Type B pancreatic cell (in vitro differentiated cells): ENCODE data around the gene FBXO33. TPM values are rescaled to one million over a fixed set of nuclear protein-coding genes. Genes with fewer than 3 reads are reported as not detected.
A peak's percentile ranks its signal among the peaks of the same experiment; 100 is the strongest.

ENCODE experiments used
- DNase-seq: peaks from one replicate; pipeline ENCODE4 v3.0.0; 2021; ENCODE audit warnings: mixed read lengths; ENCODE audit not compliant: unreplicated experiment; ENCODE audit errors: extremely low spot score
- H3K27ac Mint-ChIP-seq: 2 replicates; pipeline ENCODE4 v1.8.0; 2021; ENCODE audit warnings: mild to moderate bottlenecking, mixed read lengths
- H3K27me3 Mint-ChIP-seq: 2 replicates; pipeline ENCODE4 v1.8.0; 2021; ENCODE audit warnings: mixed read lengths
- H3K36me3 Mint-ChIP-seq: 2 replicates; pipeline ENCODE4 v1.8.0; 2021; ENCODE audit warnings: mixed read lengths
- H3K4me1 Mint-ChIP-seq: one replicate; pipeline ENCODE4 v1.8.0; 2021; ENCODE audit warnings: mixed read lengths; ENCODE audit not compliant: unreplicated experiment
- H3K4me3 Mint-ChIP-seq: 2 replicates; pipeline ENCODE4 v1.8.0; 2021; ENCODE audit warnings: mild to moderate bottlenecking, mixed read lengths
- H3K9me3 Mint-ChIP-seq: 2 replicates; pipeline ENCODE4 v1.8.0; 2021; ENCODE audit warnings: mixed read lengths
- total RNA-seq: library from RNA; stranded (reverse); gene quantifications from 2 replicates; pipeline ENCODE4 v1.2.1, GENCODE V29; 2021; ENCODE audit warnings: low replicate concordance
- TF ChIP-seq, protein P1 (sequence below): fragments of 200-600 bp; sonication (generic); conservative IDR thresholded peaks from 2 replicates; pipeline ENCODE4 v1.5.0; 2021; ENCODE audit warnings: antibody characterized with exemption, mild to moderate bottlenecking

FBXO33 gene
- total RNA-seq, 1 donor from 2014 or later = 9.9 TPM

DNA sequence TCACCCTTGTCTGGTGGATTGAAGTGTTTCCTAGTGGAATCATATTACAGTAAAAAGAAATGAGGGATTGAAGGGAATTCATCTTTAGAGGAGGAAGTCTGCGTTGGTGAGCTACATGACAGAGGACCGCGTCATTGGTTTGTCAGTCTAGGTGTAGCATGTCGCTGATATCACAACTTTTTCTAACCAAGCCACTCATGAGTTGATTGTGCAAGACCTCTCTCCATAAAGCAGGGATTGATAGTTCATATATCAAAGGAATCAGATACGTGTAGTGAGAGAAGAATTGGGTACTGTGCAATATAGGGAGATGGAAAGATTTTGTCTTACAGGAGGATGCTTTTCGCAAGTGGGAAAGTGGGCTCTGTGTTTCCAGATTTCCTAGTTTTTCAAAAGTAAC, 3.0 kb upstream of the FBXO33 start:
- no peak overlapping the region for H3K27ac Mint-ChIP-seq
- H3K36me3 Mint-ChIP-seq = no peaks in the 10 kb centered on the region
- DNase-seq = no peak
- TF ChIP-seq, protein P1, sequence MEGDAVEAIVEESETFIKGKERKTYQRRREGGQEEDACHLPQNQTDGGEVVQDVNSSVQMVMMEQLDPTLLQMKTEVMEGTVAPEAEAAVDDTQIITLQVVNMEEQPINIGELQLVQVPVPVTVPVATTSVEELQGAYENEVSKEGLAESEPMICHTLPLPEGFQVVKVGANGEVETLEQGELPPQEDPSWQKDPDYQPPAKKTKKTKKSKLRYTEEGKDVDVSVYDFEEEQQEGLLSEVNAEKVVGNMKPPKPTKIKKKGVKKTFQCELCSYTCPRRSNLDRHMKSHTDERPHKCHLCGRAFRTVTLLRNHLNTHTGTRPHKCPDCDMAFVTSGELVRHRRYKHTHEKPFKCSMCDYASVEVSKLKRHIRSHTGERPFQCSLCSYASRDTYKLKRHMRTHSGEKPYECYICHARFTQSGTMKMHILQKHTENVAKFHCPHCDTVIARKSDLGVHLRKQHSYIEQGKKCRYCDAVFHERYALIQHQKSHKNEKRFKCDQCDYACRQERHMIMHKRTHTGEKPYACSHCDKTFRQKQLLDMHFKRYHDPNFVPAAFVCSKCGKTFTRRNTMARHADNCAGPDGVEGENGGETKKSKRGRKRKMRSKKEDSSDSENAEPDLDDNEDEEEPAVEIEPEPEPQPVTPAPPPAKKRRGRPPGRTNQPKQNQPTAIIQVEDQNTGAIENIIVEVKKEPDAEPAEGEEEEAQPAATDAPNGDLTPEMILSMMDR = no peak
- H3K27me3 Mint-ChIP-seq = no peaks in the 10 kb centered on the region
- H3K4me1 Mint-ChIP-seq = peaks cover 13% of the 10 kb centered on the region
- H3K4me3 Mint-ChIP-seq = no peak overlapping the region
- H3K9me3 Mint-ChIP-seq = no peaks in the 10 kb centered on the region

DNA sequence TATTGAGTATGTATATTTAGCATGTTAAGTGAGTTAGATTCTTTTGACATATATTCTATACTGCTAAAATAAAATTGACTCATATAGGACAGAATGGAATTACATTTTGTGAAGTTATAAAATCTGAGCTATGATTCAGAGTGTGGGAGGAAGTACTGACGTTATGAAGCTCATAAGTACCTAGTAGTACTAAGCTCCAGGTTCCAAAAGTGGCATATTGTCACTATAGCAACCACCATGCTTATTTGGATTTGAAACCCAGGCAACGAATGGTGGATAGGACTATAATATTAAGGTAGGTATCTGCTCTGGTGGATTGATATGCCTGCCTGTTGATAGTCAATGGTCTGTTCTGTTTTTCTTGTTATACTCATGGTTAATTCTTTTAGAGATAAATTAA, 2.2 kb upstream of the FBXO33 start:
- H3K27ac Mint-ChIP-seq = no peak overlapping the region
- no peaks in the 10 kb centered on the region for H3K9me3 Mint-ChIP-seq
- H3K4me3 Mint-ChIP-seq = no peak overlapping the region
- no peak for DNase-seq
- peaks cover 16% of the 10 kb centered on the region for H3K4me1 Mint-ChIP-seq
- H3K27me3 Mint-ChIP-seq = no peaks in the 10 kb centered on the region
- TF ChIP-seq, protein P1 = no peak
- H3K36me3 Mint-ChIP-seq = no peaks in the 10 kb centered on the region

DNA sequence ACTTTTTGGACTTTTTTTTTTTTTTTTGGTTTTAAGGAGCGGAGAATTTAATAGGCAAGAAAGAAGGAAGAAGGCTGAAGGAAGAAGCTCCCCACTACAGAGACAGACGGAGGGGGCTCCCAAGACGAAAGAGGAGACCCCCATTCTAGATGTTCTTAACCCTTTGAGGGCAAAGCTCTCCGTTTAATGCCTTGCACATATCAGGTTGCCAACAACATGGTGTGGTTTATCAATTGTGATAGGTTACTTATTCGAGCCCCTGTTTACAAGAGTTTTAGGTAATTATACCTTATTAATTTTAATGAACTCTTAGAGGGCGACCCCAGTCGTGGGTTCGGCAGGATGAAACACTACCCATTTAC, 1.2 kb upstream of the FBXO33 start:
- Mint-ChIP-seq H3K27ac (peak overlapping the region; percentile 100), H3K4me3 (peak overlapping the region; percentile 100), H3K4me1 (peaks cover 21% of the 10 kb centered on the region), H3K36me3 (no peaks in the 10 kb centered on the region), H3K9me3 (no peaks in the 10 kb centered on the region), H3K27me3 (no peaks in the 10 kb centered on the region)
- DNase-seq = no peak
- TF ChIP-seq, protein P1 = no peak

DNA sequence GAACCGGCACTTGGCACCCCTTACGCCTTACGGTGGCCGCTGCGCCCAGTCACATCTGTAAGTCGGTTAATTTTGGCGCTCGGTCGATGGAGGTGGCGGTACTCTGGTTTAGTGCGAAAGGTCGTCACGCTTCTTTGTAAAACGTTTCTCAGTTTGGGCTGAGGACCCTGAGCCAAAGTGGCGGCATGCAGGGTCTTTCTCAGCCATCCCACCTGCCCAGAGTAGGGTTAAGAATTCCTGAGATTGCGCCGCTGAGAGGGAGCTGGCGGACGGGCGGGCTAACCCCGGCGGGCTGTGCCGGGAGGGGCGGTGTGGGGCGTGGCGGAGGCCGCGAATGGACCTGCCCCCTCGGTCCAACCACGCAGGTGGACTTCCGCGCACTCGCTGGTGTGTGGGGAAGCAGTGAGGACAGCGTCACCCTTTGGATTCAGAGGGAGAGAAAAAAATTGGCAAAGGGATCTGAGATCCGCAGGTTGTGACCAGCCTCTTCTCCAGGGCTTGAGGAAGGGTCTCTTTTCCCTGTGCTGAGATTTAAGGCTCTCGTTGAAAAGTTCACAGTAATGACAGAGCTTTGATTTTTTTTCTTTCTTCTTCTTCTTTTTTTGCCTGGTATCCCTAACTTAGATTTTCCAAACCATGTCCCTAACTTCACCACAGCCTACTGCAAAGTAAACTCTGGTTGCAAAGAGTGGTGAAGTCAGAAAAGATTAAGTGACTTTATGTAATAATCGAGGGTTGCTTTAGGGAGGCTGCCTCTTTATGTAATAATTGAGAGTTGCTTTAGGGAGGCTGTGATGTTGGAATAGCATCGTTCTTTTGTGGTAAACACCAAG, 602 bp upstream of the FBXO33 start:
- Mint-ChIP-seq H3K27ac (peak overlapping the region; percentile 100), H3K4me1 (peaks cover 24% of the 10 kb centered on the region), H3K27me3 (no peaks in the 10 kb centered on the region), H3K36me3 (no peaks in the 10 kb centered on the region), H3K4me3 (peak overlapping the region; percentile 100), H3K9me3 (no peaks in the 10 kb centered on the region)
- TF ChIP-seq, protein P1 = peak; percentile 28
- DNase-seq = peak; percentile 90

DNA sequence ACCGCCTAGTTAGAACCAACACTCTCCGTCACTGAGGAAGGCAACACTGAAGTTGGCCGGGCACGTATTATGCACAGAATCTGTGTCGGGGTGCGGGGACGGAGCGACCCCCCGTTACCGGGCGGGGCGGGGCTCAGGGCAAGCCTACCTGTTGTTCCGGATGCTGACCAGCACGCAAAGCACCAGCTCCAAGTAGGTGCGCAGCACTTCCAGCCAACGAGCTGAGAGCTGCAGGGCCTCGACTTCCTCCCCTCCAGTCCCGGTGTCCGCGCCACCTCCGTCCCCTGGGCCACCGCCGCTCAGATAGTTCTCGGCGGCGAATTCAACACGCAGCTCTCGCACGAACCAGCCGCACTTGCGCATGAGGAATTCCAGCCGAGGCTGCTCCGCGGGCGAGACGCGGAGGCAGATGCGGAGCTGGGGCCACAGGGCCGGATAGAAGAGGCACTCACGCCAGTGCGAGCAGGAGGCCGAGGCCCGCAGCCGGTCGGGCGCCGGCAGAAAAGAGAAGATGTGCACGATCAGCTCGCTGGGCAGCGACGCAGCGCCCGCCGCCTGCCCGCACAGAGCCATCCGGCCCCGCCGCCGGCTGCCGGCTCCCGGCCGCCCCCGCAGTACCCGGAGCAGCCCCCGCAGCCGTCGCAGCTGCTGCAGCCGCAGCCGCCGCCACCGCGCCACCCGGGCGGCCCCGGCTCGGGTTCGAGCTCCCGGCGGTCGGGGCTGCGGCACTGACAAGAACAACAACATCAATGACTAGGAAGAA, 636 bp downstream of the FBXO33 start:
- H3K9me3 Mint-ChIP-seq = no peaks in the 10 kb centered on the region
- peak overlapping the region; percentile 100 for H3K4me3 Mint-ChIP-seq
- H3K36me3 Mint-ChIP-seq = no peaks in the 10 kb centered on the region
- no peaks in the 10 kb centered on the region for H3K27me3 Mint-ChIP-seq
- TF ChIP-seq, protein P1 = no peak
- peaks cover 27% of the 10 kb centered on the region for H3K4me1 Mint-ChIP-seq
- peak; percentile 70 for DNase-seq
- peak overlapping the region; percentile 100 for H3K27ac Mint-ChIP-seq
